Skin of body (tissue), 2 donors: ENCODE measurements around the gene SH3PXD2A. TPM values are rescaled to one million over a fixed set of nuclear protein-coding genes. Genes with fewer than 3 reads are reported as not detected.
"Not testable (repeated sequence)": the region's sequence is repeated elsewhere in the genome, so short reads cannot be mapped to it uniquely, and the experiment has no call there.

Experiments
- DNase-seq: peaks from one replicate; lab custom pipeline; 2025; lab: John Stamatoyannopoulos, UW
- total RNA-seq: library from RNA; depleted of rRNA; stranded (reverse); fragments of >200 nt; gene quantifications from one replicate; pipeline ENCODE4 v1.2.3, GENCODE V29; 2014

The SH3PXD2A gene
- total RNA-seq, 1 donor from 2014 or later = 52.0 TPM

GRCh38 chr10:103752680-103753248, 102.6 kb downstream of the SH3PXD2A start:
- no peak for DNase-seq

GRCh38 chr10:103751667-103752290, 103.6 kb downstream of the SH3PXD2A start:
- DNase-seq = no peak

GRCh38 chr10:103750836-103751235, 104.5 kb downstream of the SH3PXD2A start:
- DNase-seq = no peak

GRCh38 chr10:103749779-103750178, 105.6 kb downstream of the SH3PXD2A start:
- DNase-seq = no peak

GRCh38 chr10:103748020-103748419, 107.4 kb downstream of the SH3PXD2A start:
- no peak for DNase-seq

- no peak for DNase-seq
Measured at GRCh38 chr10:103747193-103747865, 108.0 kb downstream of the SH3PXD2A start.

GRCh38 chr10:103746598-103746997, 108.8 kb downstream of the SH3PXD2A start:
- DNase-seq = no peak

GRCh38 chr10:103745341-103746247, 109.8 kb downstream of the SH3PXD2A start:
- DNase-seq = no peak

- DNase-seq = no peak
Measured at GRCh38 chr10:103742824-103743223, 112.6 kb downstream of the SH3PXD2A start.

GRCh38 chr10:103740611-103741010, 114.8 kb downstream of the SH3PXD2A start:
- no peak for DNase-seq

GRCh38 chr10:103739039-103739764, 116.2 kb downstream of the SH3PXD2A start:
- peak; percentile 42 for DNase-seq

GRCh38 chr10:103737735-103738367, 117.5 kb downstream of the SH3PXD2A start:
- no peak for DNase-seq

GRCh38 chr10:103736763-103737162, 118.6 kb downstream of the SH3PXD2A start:
- DNase-seq = no peak

GRCh38 chr10:103736044-103736443, 119.3 kb downstream of the SH3PXD2A start:
- no peak for DNase-seq

GRCh38 chr10:103734731-103735130, 120.6 kb downstream of the SH3PXD2A start:
- DNase-seq = no peak

GRCh38 chr10:103733045-103733419, 122.3 kb downstream of the SH3PXD2A start:
- DNase-seq = no peak

GRCh38 chr10:103732339-103733044, 122.9 kb downstream of the SH3PXD2A start:
- DNase-seq = no peak

- DNase-seq = no peak
Measured at GRCh38 chr10:103731609-103732270, 123.6 kb downstream of the SH3PXD2A start.

GRCh38 chr10:103731026-103731425, 124.3 kb downstream of the SH3PXD2A start:
- DNase-seq = not testable (repeated sequence)
